ENCODE measurements around the gene ZNF526.

ZNF526 gene

DNA sequence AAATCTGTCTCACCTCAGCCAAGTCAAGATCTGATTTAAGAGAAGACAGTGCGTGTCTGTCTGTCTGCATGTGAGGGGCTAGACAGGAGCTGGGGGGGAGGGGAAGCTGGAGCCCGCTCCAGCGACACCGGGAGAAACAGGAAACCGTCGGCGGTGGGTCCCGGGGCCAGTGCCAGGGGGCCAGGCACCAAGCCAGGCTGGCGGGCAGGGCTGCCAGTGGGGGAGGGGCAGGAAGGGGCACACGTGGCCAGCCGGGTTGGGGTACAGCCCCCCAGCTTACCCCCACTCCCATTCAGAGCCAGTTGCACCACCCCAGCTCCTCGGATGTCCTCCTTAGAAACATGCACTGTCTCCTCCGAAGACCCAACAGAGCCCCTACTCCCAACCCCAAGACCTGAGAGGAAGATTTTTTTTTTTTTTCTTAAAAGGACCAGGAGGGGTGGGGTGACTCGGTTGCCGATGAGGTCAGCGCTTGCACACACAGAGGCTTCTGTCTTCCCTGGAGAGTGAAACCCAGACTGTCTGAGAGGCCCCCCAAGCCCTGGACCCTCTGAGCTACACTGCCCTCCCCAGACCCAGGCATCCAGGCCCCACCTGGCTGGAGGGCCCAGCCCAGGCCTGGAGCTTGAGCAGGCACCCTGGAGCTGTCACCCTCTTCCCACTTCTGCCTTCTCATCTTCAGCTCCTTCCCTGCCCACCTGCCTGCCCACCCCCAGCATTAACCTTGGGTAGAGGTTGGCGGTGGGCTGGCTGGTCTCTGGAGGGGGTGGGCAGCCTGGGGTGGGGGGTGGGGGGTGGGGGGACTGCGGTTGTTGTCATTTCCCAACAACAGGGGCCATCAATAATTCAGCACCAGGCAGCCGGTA is 30.8 kb downstream of the ZNF526 start:
- Histone ChIP-seq H3F3A (ENCODE audit: insufficient read depth) (peaks cover 15% of the 10 kb centered on the region; the same call in 1 of the 2 replicates), H3K27me3 (ENCODE audit: low read length) (no peaks in the 10 kb centered on the region), H3K36me3 (ENCODE audit: low read length) (no peaks in the 10 kb centered on the region), H3K4me2 (ENCODE audit: low read depth, low read length, poor library complexity, severe bottlenecking) (no peak overlapping the region), H4K20me1 (ENCODE audit: low read depth, low read length) (no peaks in the 10 kb centered on the region), H3K4me3 (ENCODE audit: insufficient read depth, low read length, poor library complexity, severe bottlenecking) (no peak overlapping the region), H3K79me2 (ENCODE audit: insufficient read depth, low read length) (peaks cover 15% of the 10 kb centered on the region; the same call in 1 of the 2 replicates), H3K9me2 (replicated peaks; ENCODE audit: insufficient read depth, low read length) (no peaks in the 10 kb centered on the region), H2AFZ (ENCODE audit: low read depth, low read length, severe bottlenecking) (no peak overlapping the region), H3K9ac (ENCODE audit: low read length) (no peak overlapping the region), H3K27ac (ENCODE audit: low read depth, low read length) (no peak overlapping the region), H3K9me3 (ENCODE audit: insufficient read depth, low read length) (no peaks in the 10 kb centered on the region)
- TF ChIP-seq, protein P1, sequence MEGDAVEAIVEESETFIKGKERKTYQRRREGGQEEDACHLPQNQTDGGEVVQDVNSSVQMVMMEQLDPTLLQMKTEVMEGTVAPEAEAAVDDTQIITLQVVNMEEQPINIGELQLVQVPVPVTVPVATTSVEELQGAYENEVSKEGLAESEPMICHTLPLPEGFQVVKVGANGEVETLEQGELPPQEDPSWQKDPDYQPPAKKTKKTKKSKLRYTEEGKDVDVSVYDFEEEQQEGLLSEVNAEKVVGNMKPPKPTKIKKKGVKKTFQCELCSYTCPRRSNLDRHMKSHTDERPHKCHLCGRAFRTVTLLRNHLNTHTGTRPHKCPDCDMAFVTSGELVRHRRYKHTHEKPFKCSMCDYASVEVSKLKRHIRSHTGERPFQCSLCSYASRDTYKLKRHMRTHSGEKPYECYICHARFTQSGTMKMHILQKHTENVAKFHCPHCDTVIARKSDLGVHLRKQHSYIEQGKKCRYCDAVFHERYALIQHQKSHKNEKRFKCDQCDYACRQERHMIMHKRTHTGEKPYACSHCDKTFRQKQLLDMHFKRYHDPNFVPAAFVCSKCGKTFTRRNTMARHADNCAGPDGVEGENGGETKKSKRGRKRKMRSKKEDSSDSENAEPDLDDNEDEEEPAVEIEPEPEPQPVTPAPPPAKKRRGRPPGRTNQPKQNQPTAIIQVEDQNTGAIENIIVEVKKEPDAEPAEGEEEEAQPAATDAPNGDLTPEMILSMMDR (IDR thresholded peaks at IDR 0.05; ENCODE audit: insufficient read depth, low read length, poor library complexity, severe bottlenecking): no peak
- no peak for TF ChIP-seq EZH2phosphoT487 (conservative IDR thresholded peaks at IDR 0.05; ENCODE audit: low read length)

DNA sequence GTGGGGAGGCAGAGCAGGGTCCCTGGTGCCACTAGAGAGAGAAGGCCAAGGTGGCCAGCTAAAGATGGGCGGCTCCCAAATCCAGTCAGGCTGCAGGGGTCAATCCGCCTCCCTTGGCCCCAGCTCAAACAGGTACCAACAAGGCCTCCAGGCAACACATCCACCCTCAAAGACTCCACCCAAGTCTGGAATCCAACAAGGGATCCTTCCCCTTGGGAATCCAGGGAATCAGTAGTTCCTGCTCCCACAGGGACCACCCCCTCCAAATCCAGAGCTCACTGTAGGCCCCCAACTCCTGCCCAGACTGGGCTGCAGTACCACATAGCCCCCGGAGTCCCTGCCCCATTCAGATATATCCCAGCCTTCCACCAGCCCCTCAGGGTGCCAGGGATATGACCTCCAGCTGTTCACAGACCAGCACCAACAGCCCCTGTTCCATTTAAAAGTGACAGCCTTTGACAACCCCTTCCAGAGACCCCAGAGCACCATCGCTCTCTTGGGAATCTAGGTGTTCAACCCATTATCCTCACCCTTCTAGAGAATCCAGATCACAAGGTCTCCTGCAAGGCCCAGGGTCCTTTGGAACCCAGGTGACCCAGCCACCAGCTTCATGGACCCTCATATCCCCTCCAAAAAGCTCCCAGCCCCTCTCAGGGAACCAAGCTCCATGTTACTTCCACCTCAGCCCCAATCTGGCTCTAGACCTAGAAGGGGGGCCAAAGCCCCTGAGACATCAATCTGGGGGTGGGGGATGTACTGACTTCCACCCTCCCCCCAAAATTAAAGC is 31.7 kb downstream of the ZNF526 start:
- Histone ChIP-seq H3K9me3 (ENCODE audit: insufficient read depth, low read length) (no peaks in the 10 kb centered on the region), H3K4me2 (ENCODE audit: low read depth, low read length, poor library complexity, severe bottlenecking) (no peak overlapping the region), H3K79me2 (ENCODE audit: insufficient read depth, low read length) (peaks cover 15% of the 10 kb centered on the region; the same call in 1 of the 2 replicates), H2AFZ (ENCODE audit: low read depth, low read length, severe bottlenecking) (no peak overlapping the region), H3K9me2 (replicated peaks; ENCODE audit: insufficient read depth, low read length) (no peaks in the 10 kb centered on the region), H3K4me3 (ENCODE audit: insufficient read depth, low read length, poor library complexity, severe bottlenecking) (no peak overlapping the region), H3K9ac (ENCODE audit: low read length) (no peak overlapping the region), H3K27me3 (ENCODE audit: low read length) (no peaks in the 10 kb centered on the region), H3K27ac (ENCODE audit: low read depth, low read length) (no peak overlapping the region), H4K20me1 (ENCODE audit: low read depth, low read length) (no peaks in the 10 kb centered on the region), H3F3A (ENCODE audit: insufficient read depth) (peaks cover 15% of the 10 kb centered on the region; the same call in 1 of the 2 replicates), H3K36me3 (ENCODE audit: low read length) (no peaks in the 10 kb centered on the region)
- TF ChIP-seq, protein P1 (IDR thresholded peaks at IDR 0.05; ENCODE audit: insufficient read depth, low read length, poor library complexity, severe bottlenecking): no peak
- no peak for TF ChIP-seq EZH2phosphoT487 (conservative IDR thresholded peaks at IDR 0.05; ENCODE audit: low read length)

DNA sequence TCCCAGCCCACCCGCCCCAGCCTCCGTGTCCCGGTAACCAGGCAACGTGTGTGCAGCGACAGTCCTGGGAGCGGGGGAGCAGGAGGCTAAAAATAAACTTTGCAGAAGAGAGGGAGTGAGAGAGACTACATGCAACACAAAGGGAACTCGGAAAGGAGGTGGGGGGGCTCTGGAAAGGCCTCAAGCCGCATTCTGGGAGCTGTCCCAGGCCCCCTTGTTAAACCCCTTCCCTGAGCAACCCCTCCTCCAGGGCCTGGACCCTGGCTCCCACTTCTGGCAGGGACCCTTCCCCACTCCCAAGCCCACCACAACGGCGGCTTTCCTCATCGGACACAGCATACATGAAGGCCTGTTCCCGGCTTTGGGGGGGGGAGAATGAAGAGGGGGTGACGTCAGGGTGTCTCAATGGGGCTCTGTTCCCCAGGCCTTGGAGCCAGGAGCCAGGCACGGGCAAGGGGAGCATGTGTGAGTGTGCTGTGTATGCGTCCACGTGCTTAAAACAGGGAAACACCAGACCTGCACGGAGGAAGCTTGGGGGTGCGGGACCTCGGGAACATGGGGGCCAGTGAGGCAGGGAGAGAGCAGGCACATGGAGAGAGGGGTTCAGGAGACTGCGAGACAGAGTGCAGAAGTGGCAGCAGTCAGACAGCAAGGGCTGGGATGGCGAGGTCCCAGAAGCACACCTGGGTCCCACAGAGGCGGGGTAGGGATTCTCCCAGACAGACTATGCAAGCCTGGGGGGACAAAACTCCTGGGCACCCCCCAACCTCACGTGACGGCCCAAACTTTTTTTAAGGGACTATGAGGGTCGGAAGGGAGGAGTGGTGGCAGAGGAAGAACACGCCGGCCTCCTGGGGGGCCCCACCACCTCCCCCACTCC is 32.5 kb downstream of the ZNF526 start:
- peak overlapping the region; percentile 96 for H3K4me3 ChIP-seq (ENCODE audit: insufficient read depth, low read length, poor library complexity, severe bottlenecking)
- H3F3A ChIP-seq (ENCODE audit: insufficient read depth): peaks cover 15% of the 10 kb centered on the region; the same call in 1 of the 2 replicates
- H3K79me2 ChIP-seq (ENCODE audit: insufficient read depth, low read length): peaks cover 15% of the 10 kb centered on the region; the same call in 1 of the 2 replicates
- H3K4me2 ChIP-seq (ENCODE audit: low read depth, low read length, poor library complexity, severe bottlenecking): peak overlapping the region; percentile 54
- no peaks in the 10 kb centered on the region for H3K27me3 ChIP-seq (ENCODE audit: low read length)
- no peak overlapping the region for H2AFZ ChIP-seq (ENCODE audit: low read depth, low read length, severe bottlenecking)
- peak overlapping the region; percentile 42 for H3K27ac ChIP-seq (ENCODE audit: low read depth, low read length)
- H3K9me2 ChIP-seq (replicated peaks; ENCODE audit: insufficient read depth, low read length): no peaks in the 10 kb centered on the region
- peak overlapping the region; percentile 98 for H3K9ac ChIP-seq (ENCODE audit: low read length)
- no peaks in the 10 kb centered on the region for H3K9me3 ChIP-seq (ENCODE audit: insufficient read depth, low read length)
- TF ChIP-seq EZH2phosphoT487 (conservative IDR thresholded peaks at IDR 0.05; ENCODE audit: low read length): no peak
- TF ChIP-seq, protein P1 (IDR thresholded peaks at IDR 0.05; ENCODE audit: insufficient read depth, low read length, poor library complexity, severe bottlenecking): no peak
- H3K36me3 ChIP-seq (ENCODE audit: low read length): no peaks in the 10 kb centered on the region
- H4K20me1 ChIP-seq (ENCODE audit: low read depth, low read length): no peaks in the 10 kb centered on the region

Measured in SU-DHL-6 (cell line).